ENCODE data around the gene SIGLEC15.

Gene SIGLEC15

DNA sequence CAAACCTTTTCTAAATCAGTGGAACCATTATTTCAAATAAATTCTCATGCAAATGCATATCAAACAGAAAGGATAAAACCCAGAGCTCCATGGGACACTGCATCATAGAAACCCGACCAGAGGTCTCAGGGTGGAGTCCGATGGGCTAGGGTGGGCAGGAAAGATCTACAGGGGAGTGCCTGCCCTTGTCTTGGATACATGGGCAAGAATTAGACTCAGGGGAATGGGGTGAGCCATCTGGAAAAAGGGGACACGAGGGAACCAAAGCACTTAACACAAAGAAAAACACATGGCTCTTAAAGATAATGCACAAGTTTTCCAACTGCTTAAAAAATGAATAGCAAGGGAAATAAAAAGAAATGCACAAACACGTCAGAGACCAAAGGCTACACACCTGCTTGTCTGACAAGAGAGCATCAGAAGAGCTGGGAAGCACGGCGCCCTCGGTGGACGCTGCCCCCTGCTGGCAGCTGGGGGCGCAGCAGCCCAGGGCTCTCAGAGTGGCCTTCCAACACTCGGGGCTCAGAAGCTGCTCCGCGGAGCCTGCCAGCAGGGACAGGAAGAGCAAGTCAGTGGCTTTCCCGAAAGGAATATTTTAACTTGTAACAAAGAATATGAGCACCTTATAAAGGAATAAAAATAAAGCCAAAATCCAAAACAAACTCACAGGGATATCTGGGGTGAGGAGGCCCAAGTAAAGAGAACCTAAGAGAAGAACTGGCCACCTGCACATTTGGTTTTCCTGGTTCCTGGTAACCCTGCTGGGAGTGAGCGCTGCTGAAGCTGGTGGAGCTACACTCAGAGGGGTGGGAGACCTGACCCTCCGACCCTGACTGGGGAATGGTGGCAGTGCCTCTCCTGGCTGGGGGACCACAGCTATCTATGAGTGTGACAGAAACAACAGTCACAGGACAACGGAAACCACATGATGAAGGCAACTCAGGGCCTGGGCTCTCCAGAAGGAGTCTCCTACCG, 54.5 kb downstream of the SIGLEC15 start:
- DNase-seq (ENCODE audit: low read depth in 2 of 2), result peak; percentile 47 to 64

DNA sequence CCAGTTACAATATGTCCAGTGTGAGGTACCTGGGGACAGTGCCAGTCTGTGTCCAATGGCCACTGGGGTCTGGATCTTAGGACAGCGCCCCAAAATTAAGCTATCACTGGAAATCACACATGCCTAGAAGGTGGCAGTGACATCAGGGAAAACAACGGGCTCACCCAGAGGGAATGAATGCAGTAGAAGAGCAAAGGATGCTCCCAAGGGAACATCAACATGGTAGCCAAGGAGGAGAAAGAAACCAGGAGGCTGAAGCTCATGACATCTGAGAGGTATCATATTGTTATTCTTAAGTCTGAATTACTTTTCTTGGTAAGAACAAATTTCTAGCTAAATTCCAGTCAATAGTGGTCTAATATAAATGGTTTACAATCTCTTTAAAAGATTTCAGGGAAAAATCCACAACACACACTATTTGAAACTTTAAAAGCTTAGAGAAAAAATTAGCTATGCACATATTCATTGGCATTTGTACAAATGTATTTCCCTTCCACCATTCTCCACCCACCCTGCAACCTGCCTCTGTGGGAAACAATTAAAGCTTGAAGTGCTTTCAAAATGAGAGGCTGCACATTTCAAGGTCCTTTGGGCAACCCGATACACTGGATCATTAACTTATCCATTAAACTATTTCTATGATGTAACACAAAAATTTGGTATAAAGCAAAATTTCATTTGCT, 55.5 kb downstream of the SIGLEC15 start:
- no peak for DNase-seq (ENCODE audit: low read depth in 2 of 2)

DNA sequence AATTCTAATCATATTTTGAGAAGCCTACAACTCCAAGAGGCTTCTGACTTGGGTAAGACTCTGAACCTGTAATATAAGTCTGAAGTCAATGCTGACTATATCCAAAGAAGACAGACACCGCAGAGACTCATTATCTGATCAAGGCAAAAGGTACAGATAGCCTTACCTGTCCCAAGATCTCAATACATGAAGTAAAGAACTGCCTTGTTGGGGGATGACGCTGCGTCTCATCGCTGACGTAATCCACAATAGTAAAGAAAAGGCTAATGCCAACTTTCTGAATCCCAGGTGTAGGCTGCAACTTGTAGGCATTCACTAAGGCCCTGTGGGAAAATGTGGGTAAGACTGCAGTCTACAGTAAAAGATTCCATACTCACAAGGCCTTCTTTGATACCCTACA, 62.1 kb downstream of the SIGLEC15 start:
- no peak for DNase-seq (ENCODE audit: low read depth in 2 of 2)

DNA sequence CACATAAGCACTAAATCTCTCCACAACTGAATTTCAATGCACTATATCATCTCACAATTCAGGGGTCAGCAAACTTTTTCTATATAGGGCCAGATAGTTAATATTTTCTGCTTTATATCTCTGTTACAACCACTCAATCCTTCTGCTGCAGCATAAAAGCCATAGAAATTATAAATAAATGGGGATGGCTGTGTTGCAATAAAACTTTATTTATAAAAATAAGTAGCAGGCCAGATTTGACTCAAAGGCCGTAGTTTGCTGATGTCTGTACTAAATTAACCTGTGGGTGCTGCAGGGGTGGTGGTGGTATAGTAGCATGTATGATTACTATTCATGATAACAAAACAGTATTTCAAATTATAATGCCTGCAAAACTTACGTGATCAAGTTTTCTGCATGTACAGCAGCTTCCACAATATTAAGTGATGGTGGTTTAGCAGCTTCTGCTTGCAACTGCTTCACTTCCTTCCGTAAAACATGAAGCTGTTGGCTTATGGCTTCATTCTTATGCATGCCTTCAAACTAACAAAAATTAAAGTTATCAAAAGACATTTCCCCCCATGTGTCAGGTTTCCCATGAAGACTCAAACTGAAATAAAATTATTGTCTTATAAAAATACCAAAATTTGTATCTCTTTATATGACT, 64.1 kb downstream of the SIGLEC15 start:
- no peak for DNase-seq (ENCODE audit: low read depth in 2 of 2)

DNA sequence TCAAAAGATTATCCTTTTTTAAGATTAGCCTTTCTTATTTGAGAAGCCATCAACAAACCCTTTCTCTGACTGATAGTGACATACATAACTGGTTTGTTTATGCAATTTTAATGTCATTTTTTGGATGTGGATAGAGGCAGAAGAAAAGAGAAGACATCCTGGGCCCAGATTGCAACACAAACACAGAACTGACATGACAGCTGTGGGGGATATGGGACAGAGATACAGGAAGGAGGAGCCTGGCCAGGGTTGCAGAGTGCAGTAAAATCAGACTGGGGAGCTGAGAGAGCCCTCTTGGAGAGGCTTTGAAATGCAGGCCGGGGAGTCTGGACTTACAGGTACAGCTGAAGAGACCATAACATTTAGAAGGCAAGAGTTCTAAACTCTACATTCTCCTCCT, 65.1 kb downstream of the SIGLEC15 start:
- no peak for DNase-seq (ENCODE audit: low read depth in 2 of 2)

DNA sequence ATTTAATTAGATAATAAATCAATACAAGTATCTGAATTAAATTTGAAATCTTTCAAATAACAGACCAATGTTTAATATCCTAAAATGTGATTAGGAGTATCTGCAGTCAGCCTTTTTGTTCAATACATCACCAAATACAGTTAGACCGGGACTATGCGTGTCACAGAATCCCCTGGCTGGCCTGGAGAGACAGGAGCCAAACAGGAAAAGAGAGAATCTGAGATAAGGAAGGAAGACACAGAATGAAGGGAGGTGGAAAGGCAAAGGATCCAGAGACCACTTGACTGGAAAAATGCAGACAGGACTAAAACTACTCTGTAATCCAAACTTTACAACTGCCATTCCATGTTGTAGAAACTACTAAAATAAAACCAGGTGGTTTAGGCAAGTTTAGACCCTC, 66.3 kb downstream of the SIGLEC15 start:
- no peak for DNase-seq (ENCODE audit: low read depth in 2 of 2)
